ENCODE results near the gene DUSP18.
A peak's percentile ranks its signal among the peaks of the same experiment; 100 is the strongest.
"Not testable (repeated sequence)": the region's sequence is repeated elsewhere in the genome, so short reads cannot be mapped to it uniquely, and the experiment has no call there.

Gene DUSP18

GRCh38 chr22:30636226-30637077 is 31.2 kb downstream of the DUSP18 start:
- peak; percentile 58 for DNase-seq

DNA sequence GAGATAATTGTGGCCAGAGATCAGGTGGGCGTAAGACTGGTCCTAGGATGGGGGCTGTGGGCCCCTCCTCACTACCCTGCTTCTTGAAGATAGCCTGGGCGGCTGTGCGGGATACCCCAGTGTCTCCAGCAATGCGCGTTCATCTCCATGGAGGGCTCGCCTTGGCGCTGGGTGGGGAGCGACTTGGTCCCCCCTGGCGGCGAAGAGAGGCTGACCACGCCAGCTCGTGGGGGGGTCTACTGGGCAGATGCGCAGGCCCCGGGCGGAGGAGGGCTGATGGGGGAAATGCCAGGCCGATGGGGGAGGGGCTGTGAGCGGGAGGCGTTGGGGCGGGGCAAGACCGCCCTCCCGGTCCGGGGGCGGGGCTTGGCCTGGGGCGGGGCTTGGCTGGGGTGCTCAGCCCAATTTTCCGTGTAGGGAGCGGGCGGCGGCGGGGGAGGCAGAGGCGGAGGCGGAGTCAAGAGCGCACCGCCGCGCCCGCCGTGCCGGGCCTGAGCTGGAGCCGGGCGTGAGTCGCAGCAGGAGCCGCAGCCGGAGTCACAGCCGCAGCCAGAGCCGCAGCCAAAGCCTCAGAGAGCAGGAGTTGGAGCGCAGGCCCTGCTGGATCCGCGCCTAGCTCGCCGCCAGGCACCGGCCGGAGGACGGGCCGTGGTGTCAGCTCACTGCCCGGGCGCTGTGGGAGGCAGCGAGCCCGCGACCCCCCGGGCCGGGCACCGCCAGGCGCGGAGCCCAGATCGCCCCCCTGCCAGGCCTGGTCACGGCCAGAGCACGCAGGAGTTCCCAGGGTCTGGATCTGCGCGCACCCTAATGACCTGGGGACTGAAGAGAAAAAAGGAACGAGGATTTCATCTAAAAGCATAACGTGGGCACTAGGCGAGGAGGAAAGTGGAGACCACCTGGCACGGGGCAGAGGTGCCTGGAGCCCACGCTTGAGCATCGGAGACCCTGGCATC is 32.1 kb downstream of the DUSP18 start, which contains the start of gene SLC35E4:
SLC35E4 (plus strand) TSS at position 509 of the 953 bp plus-strand sequence. CDS start 670 bp downstream, outside the sequence.
- peak; percentile 97 for DNase-seq

- DNase-seq, result peak; percentile 94
Measured at GRCh38 chr22:30634471-30635233, 33.0 kb downstream of the DUSP18 start.

DNA sequence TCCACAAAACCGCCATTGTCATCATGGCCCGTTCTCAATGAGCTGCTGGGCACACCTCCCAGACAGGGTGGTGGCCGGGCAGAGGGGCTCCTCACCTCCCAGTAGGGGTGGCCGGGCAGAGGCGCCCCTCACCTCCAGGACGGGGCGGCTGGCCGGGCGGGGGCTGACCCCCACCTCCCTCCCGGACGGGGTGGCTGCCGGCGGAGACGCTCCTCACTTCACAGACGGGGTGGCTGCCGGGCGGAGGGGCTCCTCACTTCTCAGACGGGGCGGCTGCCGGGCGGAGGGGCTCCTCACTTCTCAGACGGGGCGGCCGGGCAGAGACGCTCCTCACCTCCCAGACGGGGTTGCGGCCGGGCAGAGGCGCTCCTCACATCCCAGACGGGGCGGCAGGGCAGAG is 36.2 kb downstream of the DUSP18 start:
- not testable (repeated sequence) for DNase-seq

- peak; percentile 19 for DNase-seq
Measured at GRCh38 chr22:30628491-30628890, 39.2 kb downstream of the DUSP18 start.

- no peak for DNase-seq
Measured at GRCh38 chr22:30627471-30627870, 40.2 kb downstream of the DUSP18 start.

- DNase-seq, result no peak
Measured at GRCh38 chr22:30626413-30626812, 41.3 kb downstream of the DUSP18 start.

GRCh38 chr22:30619909-30620308 is 47.8 kb downstream of the DUSP18 start:
- DNase-seq, result not testable (repeated sequence)

DNA sequence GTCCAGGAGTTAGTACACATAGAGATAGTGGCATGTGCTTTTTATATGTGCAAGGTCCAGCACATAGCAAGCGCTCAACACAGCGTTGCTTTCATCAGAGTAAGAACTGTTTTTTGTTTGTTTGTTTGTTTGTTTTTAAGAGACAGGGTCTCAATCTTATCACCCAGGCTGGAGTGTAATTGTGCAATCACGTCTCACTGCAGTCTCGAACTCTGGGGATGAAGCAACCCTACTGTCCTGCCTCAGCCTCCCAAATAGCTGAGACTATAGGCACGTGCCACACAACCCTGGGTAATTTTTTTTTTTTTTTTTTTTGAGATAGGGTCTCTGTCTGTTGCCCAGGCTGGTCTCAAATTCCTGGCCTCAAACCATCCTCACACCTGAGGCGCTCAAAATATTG is 49.9 kb downstream of the DUSP18 start:
- no peak for DNase-seq

DNA sequence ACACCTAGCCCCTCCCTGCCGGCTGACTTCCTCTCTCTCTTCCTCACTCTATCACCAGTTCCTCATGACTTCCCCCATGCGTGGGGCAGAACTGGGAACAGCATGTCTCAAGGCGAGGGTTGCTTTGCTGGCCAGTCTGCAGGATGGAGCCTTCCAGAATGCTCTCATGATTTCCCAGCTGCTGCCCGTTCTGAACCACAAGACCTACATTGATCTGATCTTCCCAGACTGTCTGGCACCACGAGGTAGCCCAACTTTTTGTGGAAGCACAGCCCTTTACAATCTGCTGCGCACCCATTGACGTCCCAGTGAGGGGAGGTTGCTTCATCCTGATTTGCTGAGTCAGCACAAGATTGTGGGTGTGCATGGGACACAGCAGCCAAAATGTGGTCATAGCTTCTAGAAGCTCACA is 52.1 kb downstream of the DUSP18 start:
- no peak for DNase-seq

DNA sequence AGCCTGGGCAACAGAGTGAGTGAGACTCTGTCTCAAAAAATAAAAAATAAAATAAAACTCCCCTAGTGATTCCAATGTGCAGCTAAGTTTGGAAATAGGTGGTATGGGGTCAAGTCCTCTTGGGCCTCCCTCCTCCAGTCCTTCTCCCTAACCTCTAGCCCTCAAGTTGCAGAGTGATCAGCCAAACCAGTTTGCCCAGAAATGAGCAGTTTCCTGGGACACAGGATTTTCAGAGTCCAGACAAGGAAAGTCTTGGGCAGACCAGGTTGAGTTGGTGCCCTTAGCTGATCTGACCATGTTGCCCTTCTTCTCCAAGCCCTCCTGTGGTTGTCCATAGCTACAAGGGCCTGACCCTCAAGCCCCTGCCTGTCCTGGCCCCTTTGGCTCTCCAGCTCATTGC is 52.8 kb downstream of the DUSP18 start:
- no peak for DNase-seq

DNA sequence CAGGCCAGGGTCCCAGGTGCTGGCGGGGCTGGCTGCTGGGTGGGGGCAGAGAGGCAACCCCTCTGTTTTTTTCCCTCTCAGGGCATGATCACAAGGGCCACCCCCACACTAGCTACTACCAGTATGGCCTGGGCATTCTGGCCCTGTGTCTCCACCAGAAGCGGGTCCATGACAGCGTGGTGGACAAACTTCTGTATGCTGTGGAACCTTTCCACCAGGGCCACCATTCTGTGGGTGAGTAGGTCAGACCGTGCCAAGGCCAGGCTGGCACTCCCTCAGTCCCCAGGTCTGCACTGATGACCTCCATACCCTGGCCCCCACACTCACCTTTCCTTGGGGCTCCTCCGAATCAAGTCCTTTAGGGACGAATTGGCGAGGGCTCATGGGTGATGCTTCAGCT is 53.4 kb downstream of the DUSP18 start:
- no peak for DNase-seq

DNA sequence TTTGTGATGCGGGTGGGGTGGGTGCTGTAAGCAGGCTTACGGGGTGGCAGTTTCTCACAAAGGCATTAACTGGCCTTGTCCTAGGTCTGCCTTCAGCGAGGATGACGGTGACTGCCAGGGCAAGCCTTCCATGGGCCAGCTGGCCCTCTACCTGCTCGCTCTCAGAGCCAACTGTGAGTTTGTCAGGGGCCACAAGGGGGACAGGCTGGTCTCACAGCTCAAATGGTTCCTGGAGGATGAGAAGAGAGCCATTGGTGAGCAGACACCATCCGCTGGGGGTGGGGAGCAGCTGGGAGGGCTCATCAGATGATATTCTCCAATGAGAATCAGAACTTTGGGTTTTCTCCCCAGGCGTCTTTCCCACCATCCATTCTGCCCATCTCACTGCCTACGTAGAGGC is 54.9 kb downstream of the DUSP18 start:
- DNase-seq, result no peak

Measured in NCI-H69 (cell line).